Neural progenitor cell (in vitro differentiated cells): ENCODE data around the gene PROB1.

Source experiments
- EZH2 ChIP-seq: fragments of 200-600 bp; sonication (generic); IDR thresholded peaks from 2 replicates; pipeline ENCODE4 v1.6.1; 2017; ENCODE audit warnings: antibody characterized with exemption, mild to moderate bottlenecking, moderate library complexity
- TF ChIP-seq, protein P1 (sequence below): fragments of 200-600 bp; sonication (generic); IDR thresholded peaks from 2 replicates; pipeline ENCODE4 v1.5.1; 2017; ENCODE audit warnings: antibody characterized with exemption, mild to moderate bottlenecking

DNA sequence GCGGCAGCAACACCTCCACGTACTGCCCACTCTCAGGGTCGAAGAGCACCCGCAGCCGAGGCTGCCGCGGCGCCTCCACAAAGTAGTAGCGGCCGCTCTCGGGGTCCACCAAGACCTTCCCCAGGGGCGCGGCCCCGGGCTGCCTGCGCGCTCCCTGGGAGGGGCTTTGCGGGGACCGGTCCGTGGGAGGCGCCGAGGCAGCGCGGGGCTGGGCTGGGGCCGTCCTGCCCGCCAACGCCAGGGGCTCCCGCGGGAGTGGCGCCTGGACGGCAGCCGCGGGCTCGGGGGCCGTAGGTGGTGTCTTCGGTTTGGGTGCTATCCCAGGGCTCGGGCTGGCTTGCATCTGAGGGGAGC is 2.6 kb downstream of the PROB1 start:
- TF ChIP-seq, protein P1, sequence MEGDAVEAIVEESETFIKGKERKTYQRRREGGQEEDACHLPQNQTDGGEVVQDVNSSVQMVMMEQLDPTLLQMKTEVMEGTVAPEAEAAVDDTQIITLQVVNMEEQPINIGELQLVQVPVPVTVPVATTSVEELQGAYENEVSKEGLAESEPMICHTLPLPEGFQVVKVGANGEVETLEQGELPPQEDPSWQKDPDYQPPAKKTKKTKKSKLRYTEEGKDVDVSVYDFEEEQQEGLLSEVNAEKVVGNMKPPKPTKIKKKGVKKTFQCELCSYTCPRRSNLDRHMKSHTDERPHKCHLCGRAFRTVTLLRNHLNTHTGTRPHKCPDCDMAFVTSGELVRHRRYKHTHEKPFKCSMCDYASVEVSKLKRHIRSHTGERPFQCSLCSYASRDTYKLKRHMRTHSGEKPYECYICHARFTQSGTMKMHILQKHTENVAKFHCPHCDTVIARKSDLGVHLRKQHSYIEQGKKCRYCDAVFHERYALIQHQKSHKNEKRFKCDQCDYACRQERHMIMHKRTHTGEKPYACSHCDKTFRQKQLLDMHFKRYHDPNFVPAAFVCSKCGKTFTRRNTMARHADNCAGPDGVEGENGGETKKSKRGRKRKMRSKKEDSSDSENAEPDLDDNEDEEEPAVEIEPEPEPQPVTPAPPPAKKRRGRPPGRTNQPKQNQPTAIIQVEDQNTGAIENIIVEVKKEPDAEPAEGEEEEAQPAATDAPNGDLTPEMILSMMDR: no peak
- TF ChIP-seq EZH2: no peak
